Measurements from ENCODE around the gene ADCK2. TPM values are rescaled to one million over a fixed set of nuclear protein-coding genes. Genes with fewer than 3 reads are reported as not detected.

ADCK2 gene
- total and polyA plus RNA-seq, 4 donors, result 3.2 to 15.4 (median 11.1) TPM

DNA sequence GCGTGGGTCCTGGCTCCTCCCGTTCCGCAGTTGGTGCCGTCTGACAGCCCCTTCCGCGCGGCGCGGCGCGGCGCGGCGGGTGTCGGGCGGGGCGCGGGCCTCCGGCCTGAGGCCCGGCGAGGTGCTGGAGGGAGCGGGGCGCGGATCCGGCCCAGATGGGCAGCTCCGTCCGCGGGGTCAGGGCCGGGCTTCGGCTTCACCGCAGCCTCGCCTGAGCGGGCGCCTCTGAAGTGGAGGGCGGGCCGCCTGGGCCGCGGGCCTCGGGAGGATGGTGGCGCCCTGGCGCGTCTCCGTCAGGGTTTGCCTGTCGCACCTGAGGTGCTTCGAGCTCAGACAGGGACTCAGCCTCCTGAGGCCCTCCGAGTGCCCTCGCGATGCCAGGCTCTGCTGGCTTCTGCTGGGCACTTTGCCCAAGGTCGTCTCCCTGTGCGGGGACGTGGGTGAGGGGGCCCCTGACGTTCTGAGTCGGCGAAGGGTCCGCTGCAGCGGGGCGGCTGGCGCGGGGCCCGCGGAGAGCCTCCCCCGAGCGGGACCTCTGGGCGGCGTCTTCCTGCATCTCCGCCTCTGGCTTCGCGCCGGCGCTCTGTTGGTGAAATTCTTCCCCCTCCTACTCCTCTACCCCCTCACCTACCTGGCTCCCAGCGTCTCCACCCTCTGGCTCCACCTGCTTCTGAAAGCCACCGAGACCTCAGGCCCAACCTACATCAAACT, 473 bp downstream of the ADCK2 start:
- peak overlapping the region; percentile 35 to 50 for H3K27ac ChIP-seq (ENCODE audit: low read depth in 1 of 2, low read length in 2 of 2)
- H3K4me1 ChIP-seq (ENCODE audit: control insufficient read depth in 4 of 4, insufficient read depth in 4 of 4, low read length in 3 of 4), result peaks cover 2 to 21% (median 13%) of the 10 kb centered on the region in 4 donors
- peak overlapping the region in 1 of 2 donors; percentile 12 for H3K9ac ChIP-seq (ENCODE audit: low read depth in 1 of 2, low read length in 2 of 2)
- TF ChIP-seq, protein P1, sequence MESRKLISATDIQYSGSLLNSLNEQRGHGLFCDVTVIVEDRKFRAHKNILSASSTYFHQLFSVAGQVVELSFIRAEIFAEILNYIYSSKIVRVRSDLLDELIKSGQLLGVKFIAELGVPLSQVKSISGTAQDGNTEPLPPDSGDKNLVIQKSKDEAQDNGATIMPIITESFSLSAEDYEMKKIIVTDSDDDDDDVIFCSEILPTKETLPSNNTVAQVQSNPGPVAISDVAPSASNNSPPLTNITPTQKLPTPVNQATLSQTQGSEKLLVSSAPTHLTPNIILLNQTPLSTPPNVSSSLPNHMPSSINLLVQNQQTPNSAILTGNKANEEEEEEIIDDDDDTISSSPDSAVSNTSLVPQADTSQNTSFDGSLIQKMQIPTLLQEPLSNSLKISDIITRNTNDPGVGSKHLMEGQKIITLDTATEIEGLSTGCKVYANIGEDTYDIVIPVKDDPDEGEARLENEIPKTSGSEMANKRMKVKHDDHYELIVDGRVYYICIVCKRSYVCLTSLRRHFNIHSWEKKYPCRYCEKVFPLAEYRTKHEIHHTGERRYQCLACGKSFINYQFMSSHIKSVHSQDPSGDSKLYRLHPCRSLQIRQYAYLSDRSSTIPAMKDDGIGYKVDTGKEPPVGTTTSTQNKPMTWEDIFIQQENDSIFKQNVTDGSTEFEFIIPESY (IDR thresholded peaks at IDR 0.05), result no peak
- no peak for TF ChIP-seq HNF4A (conservative IDR thresholded peaks at IDR 0.05)
- TF ChIP-seq, protein P2, sequence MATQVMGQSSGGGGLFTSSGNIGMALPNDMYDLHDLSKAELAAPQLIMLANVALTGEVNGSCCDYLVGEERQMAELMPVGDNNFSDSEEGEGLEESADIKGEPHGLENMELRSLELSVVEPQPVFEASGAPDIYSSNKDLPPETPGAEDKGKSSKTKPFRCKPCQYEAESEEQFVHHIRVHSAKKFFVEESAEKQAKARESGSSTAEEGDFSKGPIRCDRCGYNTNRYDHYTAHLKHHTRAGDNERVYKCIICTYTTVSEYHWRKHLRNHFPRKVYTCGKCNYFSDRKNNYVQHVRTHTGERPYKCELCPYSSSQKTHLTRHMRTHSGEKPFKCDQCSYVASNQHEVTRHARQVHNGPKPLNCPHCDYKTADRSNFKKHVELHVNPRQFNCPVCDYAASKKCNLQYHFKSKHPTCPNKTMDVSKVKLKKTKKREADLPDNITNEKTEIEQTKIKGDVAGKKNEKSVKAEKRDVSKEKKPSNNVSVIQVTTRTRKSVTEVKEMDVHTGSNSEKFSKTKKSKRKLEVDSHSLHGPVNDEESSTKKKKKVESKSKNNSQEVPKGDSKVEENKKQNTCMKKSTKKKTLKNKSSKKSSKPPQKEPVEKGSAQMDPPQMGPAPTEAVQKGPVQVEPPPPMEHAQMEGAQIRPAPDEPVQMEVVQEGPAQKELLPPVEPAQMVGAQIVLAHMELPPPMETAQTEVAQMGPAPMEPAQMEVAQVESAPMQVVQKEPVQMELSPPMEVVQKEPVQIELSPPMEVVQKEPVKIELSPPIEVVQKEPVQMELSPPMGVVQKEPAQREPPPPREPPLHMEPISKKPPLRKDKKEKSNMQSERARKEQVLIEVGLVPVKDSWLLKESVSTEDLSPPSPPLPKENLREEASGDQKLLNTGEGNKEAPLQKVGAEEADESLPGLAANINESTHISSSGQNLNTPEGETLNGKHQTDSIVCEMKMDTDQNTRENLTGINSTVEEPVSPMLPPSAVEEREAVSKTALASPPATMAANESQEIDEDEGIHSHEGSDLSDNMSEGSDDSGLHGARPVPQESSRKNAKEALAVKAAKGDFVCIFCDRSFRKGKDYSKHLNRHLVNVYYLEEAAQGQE (IDR thresholded peaks at IDR 0.05), result no peak
- no peak for TF ChIP-seq TAF1 (conservative IDR thresholded peaks at IDR 0.05)
- TF ChIP-seq FOXA2 (IDR thresholded peaks at IDR 0.05), result no peak
- TF ChIP-seq EGR1 (IDR thresholded peaks at IDR 0.05; ENCODE audit: low read depth in 2 of 2), result no peak
- TF ChIP-seq, protein P3, sequence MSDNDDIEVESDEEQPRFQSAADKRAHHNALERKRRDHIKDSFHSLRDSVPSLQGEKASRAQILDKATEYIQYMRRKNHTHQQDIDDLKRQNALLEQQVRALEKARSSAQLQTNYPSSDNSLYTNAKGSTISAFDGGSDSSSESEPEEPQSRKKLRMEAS (IDR thresholded peaks at IDR 0.05), result no peak
- TF ChIP-seq, protein P4, sequence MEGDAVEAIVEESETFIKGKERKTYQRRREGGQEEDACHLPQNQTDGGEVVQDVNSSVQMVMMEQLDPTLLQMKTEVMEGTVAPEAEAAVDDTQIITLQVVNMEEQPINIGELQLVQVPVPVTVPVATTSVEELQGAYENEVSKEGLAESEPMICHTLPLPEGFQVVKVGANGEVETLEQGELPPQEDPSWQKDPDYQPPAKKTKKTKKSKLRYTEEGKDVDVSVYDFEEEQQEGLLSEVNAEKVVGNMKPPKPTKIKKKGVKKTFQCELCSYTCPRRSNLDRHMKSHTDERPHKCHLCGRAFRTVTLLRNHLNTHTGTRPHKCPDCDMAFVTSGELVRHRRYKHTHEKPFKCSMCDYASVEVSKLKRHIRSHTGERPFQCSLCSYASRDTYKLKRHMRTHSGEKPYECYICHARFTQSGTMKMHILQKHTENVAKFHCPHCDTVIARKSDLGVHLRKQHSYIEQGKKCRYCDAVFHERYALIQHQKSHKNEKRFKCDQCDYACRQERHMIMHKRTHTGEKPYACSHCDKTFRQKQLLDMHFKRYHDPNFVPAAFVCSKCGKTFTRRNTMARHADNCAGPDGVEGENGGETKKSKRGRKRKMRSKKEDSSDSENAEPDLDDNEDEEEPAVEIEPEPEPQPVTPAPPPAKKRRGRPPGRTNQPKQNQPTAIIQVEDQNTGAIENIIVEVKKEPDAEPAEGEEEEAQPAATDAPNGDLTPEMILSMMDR (IDR thresholded peaks at IDR 0.05; ENCODE audit: low read depth, low read length, missing input control), result no peak
- no peak for TF ChIP-seq JUND (IDR thresholded peaks at IDR 0.05)
- TF ChIP-seq GABPA (IDR thresholded peaks at IDR 0.05 in 1 of 2, conservative IDR thresholded peaks at IDR 0.05 in 1 of 2), result no peak
- TF ChIP-seq SP1 (IDR thresholded peaks at IDR 0.05), result no peak
- TF ChIP-seq RXRA (IDR thresholded peaks at IDR 0.05), result no peak
- H3K36me3 ChIP-seq (ENCODE audit: control insufficient read depth in 4 of 4, insufficient read depth in 3 of 4, low read depth in 1 of 4, low read length in 3 of 4), result no peaks in the 10 kb centered on the region
- peak; percentile 57 for DNase-seq (ENCODE audit: low spot score)
- no peaks in the 10 kb centered on the region for H3K27me3 ChIP-seq (ENCODE audit: control insufficient read depth in 4 of 4, insufficient read depth in 4 of 4, low read length in 3 of 4)
- under 1% methylated on average over 72 of the region's 72 CpGs for WGBS
- H3K9me3 ChIP-seq (ENCODE audit: control insufficient read depth in 4 of 4, low read length in 3 of 4), result no peaks in the 10 kb centered on the region
- peak overlapping the region; percentile 50 to 96 (median 72) for H3K4me3 ChIP-seq (ENCODE audit: low read depth in 1 of 3, low read length in 3 of 3)

DNA sequence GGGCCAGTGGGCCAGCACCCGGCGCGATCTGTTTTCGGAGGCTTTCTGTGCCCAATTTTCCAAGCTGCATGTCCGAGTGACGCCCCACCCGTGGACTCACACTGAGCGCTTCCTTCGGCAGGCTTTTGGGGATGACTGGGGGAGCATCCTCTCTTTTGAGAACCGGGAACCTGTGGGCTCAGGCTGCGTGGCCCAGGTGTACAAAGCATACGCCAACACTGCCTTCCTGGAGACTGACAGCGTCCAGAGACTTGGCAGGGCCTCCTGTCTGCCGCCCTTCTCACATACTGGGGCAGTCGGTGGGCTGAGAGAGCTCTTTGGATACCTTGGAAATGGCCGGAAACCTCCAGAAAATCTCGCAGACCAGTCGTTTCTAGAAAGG, 1.0 kb downstream of the ADCK2 start:
- no peaks in the 10 kb centered on the region for H3K27me3 ChIP-seq (ENCODE audit: control insufficient read depth in 4 of 4, insufficient read depth in 4 of 4, low read length in 3 of 4)
- H3K27ac ChIP-seq (ENCODE audit: low read depth in 1 of 2, low read length in 2 of 2), result peak overlapping the region in 1 of 2 donors; percentile 35
- H3K9ac ChIP-seq (ENCODE audit: low read depth in 1 of 2, low read length in 2 of 2), result no peak overlapping the region
- 61% methylated on average over 18 of the region's 18 CpGs for WGBS
- no peaks in the 10 kb centered on the region for H3K9me3 ChIP-seq (ENCODE audit: control insufficient read depth in 4 of 4, low read length in 3 of 4)
- no peak for DNase-seq (ENCODE audit: low spot score)
- H3K4me3 ChIP-seq (ENCODE audit: low read depth in 1 of 3, low read length in 3 of 3), result peak overlapping the region in 2 of 3 donors; percentile 72 to 96
- peaks cover 0 to under 1% (median 0%) of the 10 kb centered on the region in 4 donors for H3K36me3 ChIP-seq (ENCODE audit: control insufficient read depth in 4 of 4, insufficient read depth in 3 of 4, low read depth in 1 of 4, low read length in 3 of 4)
- peaks cover 2 to 21% (median 13%) of the 10 kb centered on the region in 4 donors for H3K4me1 ChIP-seq (ENCODE audit: control insufficient read depth in 4 of 4, insufficient read depth in 4 of 4, low read length in 3 of 4)
- no peak for TF ChIP-seq EGR1 (IDR thresholded peaks at IDR 0.05; ENCODE audit: low read depth in 2 of 2)
- no peak for TF ChIP-seq TAF1 (conservative IDR thresholded peaks at IDR 0.05)
- no peak for TF ChIP-seq HNF4G (IDR thresholded peaks at IDR 0.05)
- no peak for TF ChIP-seq RAD21 (IDR thresholded peaks at IDR 0.05)
- TF ChIP-seq NR2F2 (IDR thresholded peaks at IDR 0.05), result no peak
- TF ChIP-seq, protein P5, sequence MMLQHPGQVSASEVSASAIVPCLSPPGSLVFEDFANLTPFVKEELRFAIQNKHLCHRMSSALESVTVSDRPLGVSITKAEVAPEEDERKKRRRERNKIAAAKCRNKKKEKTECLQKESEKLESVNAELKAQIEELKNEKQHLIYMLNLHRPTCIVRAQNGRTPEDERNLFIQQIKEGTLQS (IDR thresholded peaks at IDR 0.05), result no peak
- TF ChIP-seq, protein P3 (IDR thresholded peaks at IDR 0.05), result no peak
- TF ChIP-seq HNF4A (conservative IDR thresholded peaks at IDR 0.05), result no peak
- no peak for TF ChIP-seq JUND (IDR thresholded peaks at IDR 0.05)
- TF ChIP-seq YY1 (IDR thresholded peaks at IDR 0.05), result no peak
- TF ChIP-seq, protein P4 (IDR thresholded peaks at IDR 0.05; ENCODE audit: low read depth, low read length, missing input control), result no peak
- TF ChIP-seq GABPA (IDR thresholded peaks at IDR 0.05 in 1 of 2, conservative IDR thresholded peaks at IDR 0.05 in 1 of 2), result no peak
- no peak for TF ChIP-seq FOXA2 (IDR thresholded peaks at IDR 0.05)
- no peak for TF ChIP-seq FOXA1 (IDR thresholded peaks at IDR 0.05)
- TF ChIP-seq, protein P1 (IDR thresholded peaks at IDR 0.05), result no peak

Data from liver (tissue), 9 donors.